Ishikawa (cell line): ENCODE data around the gene IFI27L1.

Experiments
- CEBPB ChIP-seq: IDR thresholded peaks from 2 replicates; pipeline ENCODE4 v1.6.1; 2012
- EGR1 ChIP-seq: IDR thresholded peaks from 2 replicates; pipeline ENCODE4 v1.6.1; 2012
- MAX ChIP-seq: IDR thresholded peaks from 2 replicates; pipeline ENCODE4 v1.6.1; 2012
- NFIC ChIP-seq: IDR thresholded peaks from 2 replicates; pipeline ENCODE4 v1.6.1; 2012
- REST ChIP-seq: IDR thresholded peaks from 2 replicates; pipeline ENCODE4 v1.6.1; 2012; ENCODE audit warnings: low read depth, mild to moderate bottlenecking
- TAF1 ChIP-seq: IDR thresholded peaks from 2 replicates; pipeline ENCODE4 v1.6.1; 2012; ENCODE audit warnings: low read depth, mild to moderate bottlenecking
- TCF12 ChIP-seq: IDR thresholded peaks from 2 replicates; pipeline ENCODE4 v1.6.1; 2012; ENCODE audit warnings: low read depth
- USF1 ChIP-seq: IDR thresholded peaks from 2 replicates; pipeline ENCODE4 v1.6.1; 2012
- YY1 ChIP-seq: IDR thresholded peaks from 2 replicates; pipeline ENCODE4 v1.6.1; 2012; ENCODE audit warnings: low read depth
- ZBTB7A ChIP-seq: IDR thresholded peaks from 2 replicates; pipeline ENCODE4 v1.6.1; 2012; ENCODE audit warnings: low read depth

GRCh38 chr14:94119071-94119470, 38.0 kb downstream of the IFI27L1 start:
- TF ChIP-seq REST (no peak), MAX (no peak), TAF1 (no peak), USF1 (no peak), YY1 (no peak), NFIC (no peak), ZBTB7A (no peak), EGR1 (no peak), CEBPB (no peak), TCF12 (no peak)
